ENCODE data around the gene RANBP3.
"Not testable (repeated sequence)": the region's sequence is repeated elsewhere in the genome, so short reads cannot be mapped to it uniquely, and the experiment has no call there.

RANBP3 gene

DNA sequence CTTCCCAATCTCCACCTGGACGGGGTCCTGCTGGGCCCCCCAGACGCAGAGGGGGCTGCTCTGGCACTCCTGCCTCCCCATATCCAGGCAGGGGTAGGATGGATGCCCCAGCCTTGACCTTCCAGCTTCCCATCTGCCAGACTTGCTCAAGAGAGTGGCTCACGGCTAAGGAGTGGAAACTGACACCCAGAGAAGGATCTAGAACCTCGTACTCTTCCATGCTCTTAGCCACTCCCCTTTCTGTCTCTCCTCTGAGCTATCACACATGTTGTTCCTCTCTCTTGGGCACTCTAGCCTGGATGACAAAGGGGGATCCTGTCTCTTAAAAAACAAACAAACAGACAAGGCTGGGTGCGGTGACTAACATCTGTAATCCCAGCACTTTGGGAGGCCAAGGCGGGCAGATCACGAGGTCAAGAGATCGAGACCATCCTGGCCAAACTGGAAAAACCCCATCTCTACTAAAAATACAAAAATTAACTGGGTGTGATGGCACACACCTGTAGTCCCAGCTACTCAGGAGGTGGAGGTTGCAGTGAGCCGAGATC, 95.4 kb downstream of the RANBP3 start:
- DNase-seq (ENCODE audit: low spot score) = no peak

DNA sequence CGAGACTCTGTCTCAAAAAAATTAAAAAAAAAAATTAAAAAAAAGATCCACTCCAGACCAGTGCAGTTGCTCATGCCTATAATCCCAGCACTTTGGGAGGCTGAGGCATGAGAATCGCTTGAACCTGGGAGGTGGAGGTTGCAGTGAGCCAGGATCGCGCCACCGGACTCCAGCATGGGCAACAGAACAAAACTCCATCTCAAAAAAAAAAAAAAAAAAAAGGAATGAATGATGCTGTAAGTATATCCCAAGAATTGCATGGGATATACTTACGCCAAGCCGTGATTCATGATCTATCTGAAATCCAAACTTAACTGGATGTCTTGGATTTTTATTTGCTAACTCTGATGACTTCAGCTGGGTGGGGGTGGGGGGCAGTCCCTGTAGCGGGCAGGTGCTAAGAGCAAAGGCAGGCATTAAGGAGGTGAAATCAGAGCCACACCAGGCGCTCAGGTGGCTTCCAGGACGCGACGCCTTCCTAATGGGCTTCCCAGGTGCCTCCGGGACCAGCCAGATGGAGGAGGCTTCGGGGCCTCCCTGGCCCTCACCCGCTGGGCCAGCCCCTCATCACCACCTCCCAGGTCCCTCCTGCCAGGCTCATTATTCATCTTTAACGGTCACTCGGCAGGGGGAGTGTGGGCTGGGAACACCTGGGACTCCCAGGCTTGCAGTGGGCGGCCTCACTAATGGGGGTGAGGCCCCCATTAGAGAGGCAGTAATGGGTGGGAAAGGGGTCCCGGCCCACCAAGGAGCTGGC, 96.2 kb downstream of the RANBP3 start:
- DNase-seq (ENCODE audit: low spot score) = no peak

DNA sequence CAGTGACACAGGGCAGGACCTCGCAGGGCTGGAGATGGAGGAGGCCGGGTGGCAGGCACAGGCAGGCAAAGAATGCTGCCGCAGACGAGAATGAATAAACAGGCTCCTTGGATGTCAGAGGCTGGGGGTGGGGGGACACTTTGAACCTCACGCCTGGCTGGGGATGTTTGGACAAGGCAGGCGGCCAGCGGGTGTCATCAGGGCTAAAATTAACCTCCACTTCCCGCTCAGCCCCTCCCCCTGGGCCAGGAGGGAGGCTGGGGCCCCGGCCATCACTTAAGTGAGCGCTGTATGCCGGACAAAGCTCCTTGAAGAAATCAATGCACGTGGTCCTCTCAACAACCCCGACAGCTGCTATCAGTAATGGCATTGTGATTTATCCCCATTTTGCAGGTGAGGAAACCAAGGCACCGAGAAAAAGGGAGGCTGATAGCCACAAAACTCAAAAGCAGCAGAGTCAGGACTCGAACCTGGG, 97.3 kb downstream of the RANBP3 start:
- peak; percentile 58 for DNase-seq (ENCODE audit: low spot score)

DNA sequence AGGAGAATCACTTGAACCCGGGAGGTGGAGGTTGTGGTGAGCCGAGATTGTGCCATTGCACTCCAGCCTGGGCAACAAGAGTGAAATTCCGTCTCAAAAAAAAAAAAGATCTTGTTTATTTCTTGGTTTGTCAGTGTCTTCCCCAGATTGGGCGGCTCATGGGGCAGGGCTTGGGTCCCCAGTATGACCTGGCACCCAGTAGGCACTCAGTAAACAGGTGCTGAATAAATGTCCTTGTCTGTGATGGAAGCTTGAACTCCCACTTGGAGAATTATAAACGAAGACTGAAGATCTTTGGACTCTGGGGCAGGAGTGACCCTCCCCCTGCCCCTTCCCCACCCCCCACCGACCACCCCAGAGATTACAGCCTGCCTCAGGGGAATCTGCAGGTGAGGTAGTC, 97.7 kb downstream of the RANBP3 start:
- DNase-seq (ENCODE audit: low spot score) = no peak

DNA sequence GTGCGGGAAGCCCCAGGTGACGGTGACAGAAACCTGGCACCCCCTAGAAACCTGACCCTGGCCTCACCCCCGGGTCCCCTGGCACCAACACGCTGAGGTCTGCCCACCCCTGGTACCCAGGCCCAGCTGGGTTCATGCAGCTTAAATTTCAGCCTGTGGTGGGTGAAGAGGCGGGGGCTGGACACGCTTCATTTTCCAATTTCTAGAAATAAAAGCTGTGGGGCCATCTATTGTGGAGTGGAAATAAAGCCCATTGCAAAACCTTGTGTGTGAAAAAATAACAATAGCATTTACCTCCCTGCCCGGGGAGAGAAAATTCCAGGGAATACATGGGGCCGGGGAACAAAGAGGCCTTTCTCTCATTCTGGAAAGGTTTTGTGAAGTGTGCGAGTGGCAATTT, 100.1 kb downstream of the RANBP3 start:
- no peak for DNase-seq (ENCODE audit: low spot score)

DNA sequence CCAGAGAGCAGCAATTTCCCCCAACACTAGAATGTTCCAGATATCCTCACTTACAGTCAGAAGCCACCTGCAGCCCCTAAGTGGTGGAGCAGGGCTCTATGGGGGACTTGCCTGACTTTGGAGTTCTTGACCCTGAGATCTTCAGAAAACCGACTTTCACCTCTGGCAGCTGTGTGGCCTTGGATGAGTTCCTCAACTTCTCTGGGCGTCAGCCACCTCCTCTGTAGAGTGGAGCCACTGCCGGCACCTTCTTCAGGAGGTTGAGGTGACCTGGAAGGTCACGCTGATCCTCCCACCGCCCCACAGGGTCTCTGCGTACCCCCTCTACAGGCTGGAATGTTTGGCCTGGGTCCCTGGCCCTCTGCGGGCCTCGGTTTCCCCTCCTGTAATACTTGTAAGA, 100.5 kb downstream of the RANBP3 start:
- no peak for DNase-seq (ENCODE audit: low spot score)

DNA sequence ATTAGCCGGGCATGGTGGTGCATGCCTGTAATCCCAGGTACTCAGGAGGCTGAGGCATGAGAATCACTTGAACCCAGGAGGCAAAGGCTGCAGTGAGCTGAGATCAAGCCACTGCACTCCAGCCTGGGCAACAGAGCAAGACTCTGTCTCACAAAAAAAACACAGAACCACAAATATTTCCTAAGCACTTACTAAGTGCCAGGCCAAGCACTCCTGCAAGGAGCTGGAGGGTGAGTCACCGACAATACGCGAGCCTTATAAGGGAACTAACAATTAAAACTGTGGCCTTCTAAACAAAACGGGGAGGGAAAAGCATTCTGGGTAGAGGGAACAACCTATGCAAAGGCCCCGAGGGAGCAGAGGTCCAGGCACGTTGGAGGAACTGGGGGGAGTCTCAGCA, 103.4 kb downstream of the RANBP3 start:
- DNase-seq (ENCODE audit: low spot score) = not testable (repeated sequence)

DNA sequence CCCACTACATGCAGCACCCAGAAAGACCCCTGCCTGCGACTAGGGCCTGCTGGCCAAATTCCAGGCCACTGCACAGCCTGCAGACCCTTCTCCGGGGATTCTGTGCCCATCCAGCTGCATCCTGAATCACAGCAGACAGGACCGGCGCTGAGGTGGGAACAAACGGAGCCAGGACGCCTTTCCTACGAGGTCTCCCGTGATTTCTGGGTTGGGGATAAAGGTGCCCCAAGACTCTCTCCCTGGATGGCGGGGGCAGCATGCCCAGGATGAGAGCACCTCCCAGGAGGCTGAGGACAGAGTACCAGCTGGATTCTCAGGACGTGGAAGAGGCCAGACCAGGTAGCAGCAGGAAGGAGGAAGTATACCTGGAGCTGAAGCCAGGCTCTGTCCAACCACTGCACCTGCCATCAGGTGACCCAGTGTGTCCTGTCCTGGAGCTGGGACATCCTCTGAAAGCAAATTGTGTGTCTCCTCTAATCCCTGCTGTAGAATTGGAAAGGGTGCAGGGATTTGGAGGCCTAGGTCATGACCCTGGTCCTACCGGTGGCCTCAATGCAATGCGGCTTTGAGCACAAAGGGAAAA, 104.2 kb downstream of the RANBP3 start:
- DNase-seq (ENCODE audit: low spot score) = no peak

DNA sequence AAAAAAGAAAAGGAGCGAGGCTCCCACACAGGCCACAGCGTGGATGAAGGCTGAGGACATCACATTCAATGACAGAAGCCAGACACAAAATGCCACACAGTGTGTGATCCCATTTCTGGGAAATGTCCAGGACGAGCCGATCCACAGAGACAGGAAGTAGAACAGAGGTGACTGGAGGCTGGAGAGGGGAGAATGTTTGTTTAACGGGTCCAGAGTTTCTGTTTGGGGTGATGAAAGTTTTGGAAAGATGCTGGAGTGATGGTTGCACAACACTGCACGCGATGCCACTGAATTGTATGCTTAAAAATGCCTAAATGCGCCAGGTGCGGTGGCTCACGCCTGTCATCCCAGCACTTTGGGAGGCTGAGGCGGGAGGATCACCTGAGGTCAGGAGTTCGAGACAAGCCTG, 107.0 kb downstream of the RANBP3 start:
- peak; percentile 48 for DNase-seq (ENCODE audit: low spot score)

DNA sequence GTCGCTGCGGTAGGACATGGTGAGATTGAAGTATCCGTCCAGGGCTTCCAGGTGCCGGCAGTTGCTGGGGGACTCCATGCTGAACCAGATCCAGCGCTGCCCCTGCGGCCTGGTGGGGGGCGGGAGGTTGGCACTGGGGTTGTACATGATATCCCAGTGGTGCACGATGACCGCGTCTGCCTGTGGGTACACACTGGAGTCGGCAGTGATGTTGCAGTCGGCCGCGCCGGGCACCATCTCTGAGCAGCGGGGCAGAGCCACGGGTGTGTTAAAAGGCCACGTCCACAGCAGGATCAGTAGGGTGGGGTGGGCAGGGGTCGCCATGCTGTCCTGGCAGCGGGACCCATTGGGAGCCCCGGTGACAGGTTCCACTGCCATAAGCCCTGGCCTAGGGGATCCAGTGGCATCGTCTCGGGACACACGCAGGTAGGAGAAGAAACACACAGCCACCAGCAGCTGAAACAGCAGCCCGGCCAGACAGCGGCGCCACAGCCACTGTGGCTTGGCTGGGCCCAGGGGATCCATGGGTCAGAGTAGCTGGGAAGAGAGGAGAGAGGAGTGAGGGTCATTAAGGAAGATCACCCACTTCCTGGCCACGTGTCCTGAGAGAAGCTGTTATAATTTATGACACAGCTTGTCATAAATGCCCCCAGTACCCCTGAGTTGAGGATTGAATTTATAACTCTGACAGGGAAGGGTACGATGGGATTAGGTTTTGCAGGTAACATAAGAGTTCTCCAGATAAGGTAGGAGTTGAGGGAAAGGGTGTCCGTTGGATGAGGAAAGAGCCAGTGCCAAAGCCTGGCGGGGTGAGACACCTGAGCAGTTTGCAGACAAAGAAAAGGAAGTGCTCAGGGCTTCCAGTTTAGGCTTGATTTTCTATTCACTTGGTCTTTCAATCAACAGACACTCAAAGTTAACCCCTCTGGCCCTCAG, 110.5 kb downstream of the RANBP3 start:
- DNase-seq (ENCODE audit: low spot score) = no peak

Data from HuH-7 (cell line).